B cell (primary cell): ENCODE data around the gene NFATC1. TPM values are rescaled to one million over a fixed set of nuclear protein-coding genes. Genes with fewer than 3 reads are reported as not detected.

ENCODE experiments used
- ATAC-seq: fragments of 200-7000 bp; cut with Tn5 transposase; one replicate; pipeline ENCODE4 v1.10.0; 2021; ENCODE audit warnings: low read depth, mild to moderate bottlenecking, moderate number of reproducible peaks, moderate library complexity
- CTCF ChIA-PET: fragments of 350-600 bp; sonication (Branson Sonifier 250); formaldehyde crosslinking; loops from one replicate; lab custom pipeline; 2021; ENCODE audit warnings: antibody characterized with exemption, inconsistent platforms; lab: Charles Lee
- POLR2A ChIA-PET: fragments of 350-600 bp; sonication (Branson Sonifier 250); formaldehyde crosslinking; loops from one replicate; lab custom pipeline; 2021; ENCODE audit warnings: antibody characterized with exemption; lab: Charles Lee
- DNase-seq: peaks from one replicate; pipeline ENCODE4 v3.0.0; 2013
- H2AFZ ChIP-seq: 2 replicates; pipeline ENCODE4 v1.6.1; 2012; ENCODE audit warnings: mild to moderate bottlenecking, low read depth, low read length; ENCODE audit not compliant: insufficient read depth, poor library complexity, severe bottlenecking
- H3K27ac ChIP-seq, 2 donors: 1 replicate in 1 of 2; 2 replicates in 1 of 2; pipeline ENCODE4 v1.5.1; 2012 to 2013; ENCODE audit warnings: low read length in 2 of 2, mild to moderate bottlenecking in 2 of 2, moderate library complexity in 1 of 2
- H3K27me3 ChIP-seq, 4 experiments: fragments of 200-600 bp in 1 of 4; sonication (generic) in 1 of 4; replicated peaks in 1 of 4; 1 replicate in 2 of 4; 2 replicates in 2 of 4; pipeline versions ENCODE4 v1.6.1 to v1.7.0; 2013 to 2016; ENCODE audit warnings: low read length in 3 of 4, mild to moderate bottlenecking in 2 of 4, mixed read lengths in 1 of 4, moderate library complexity in 1 of 4; ENCODE audit not compliant: insufficient read depth in 4 of 4, control insufficient read depth in 3 of 4; ENCODE audit errors: control extremely low read depth in 1 of 4
- H3K36me3 ChIP-seq, 2 experiments: replicated peaks in 1 of 2; 1 replicate in 1 of 2; 2 replicates in 1 of 2; pipeline versions ENCODE4 v1.6.1 to v1.7.1; 2013; ENCODE audit warnings: low read length in 1 of 2; ENCODE audit not compliant: insufficient read depth in 2 of 2, control insufficient read depth in 1 of 2; ENCODE audit errors: control extremely low read depth in 1 of 2, extremely low read depth in 1 of 2
- H3K4me1 ChIP-seq, 2 donors: fragments of 200-600 bp in 1 of 2; sonication (generic) in 1 of 2; 1 replicate in 1 of 2; 2 replicates in 1 of 2; pipeline versions ENCODE4 v1.5.1 to v1.6.1; 2013 to 2017; ENCODE audit warnings: low read length in 2 of 2; ENCODE audit not compliant: control insufficient read depth in 2 of 2, insufficient read depth in 2 of 2
- H3K4me2 ChIP-seq: replicated peaks from 2 replicates; pipeline ENCODE3; 2012; ENCODE audit warnings: mild to moderate bottlenecking, low read depth, low read length; ENCODE audit not compliant: poor library complexity, severe bottlenecking
- H3K4me3 ChIP-seq, 5 experiments: fragments of 200-600 bp in 1 of 5; sonication (generic) in 1 of 5; 1 replicate in 3 of 5; 2 replicates in 2 of 5; pipeline versions ENCODE4 v1.5.1 to v1.7.0; 2011 to 2016; ENCODE audit warnings: low read length in 4 of 5, mild to moderate bottlenecking in 4 of 5, low read depth in 2 of 5, control low read depth in 1 of 5, moderate library complexity in 1 of 5; ENCODE audit not compliant: insufficient read depth in 1 of 5; ENCODE audit errors: control extremely low read depth in 1 of 5, extremely low read depth in 1 of 5
- H3K79me2 ChIP-seq: fragments of 200-600 bp; sonication (generic); one replicate; pipeline ENCODE4 v1.6.0; 2016; ENCODE audit warnings: low read length; ENCODE audit not compliant: control insufficient read depth, insufficient read depth
- H3K9ac ChIP-seq: fragments of 200-600 bp; sonication (generic); 2 replicates; pipeline ENCODE4 v1.6.1; 2017; ENCODE audit warnings: mild to moderate bottlenecking, low read length, moderate library complexity
- H3K9me3 ChIP-seq, 3 donors: one replicate each; pipeline versions ENCODE4 v1.6.1 to v1.7.1; 2013; ENCODE audit warnings: low read length in 2 of 3; ENCODE audit not compliant: control insufficient read depth in 2 of 3, insufficient read depth in 1 of 3; ENCODE audit errors: control extremely low read depth in 1 of 3
- H4K20me1 ChIP-seq: 2 replicates; pipeline ENCODE4 v1.6.0; 2012; ENCODE audit warnings: mild to moderate bottlenecking, low read length; ENCODE audit not compliant: insufficient read depth, control insufficient read depth, poor library complexity, severe bottlenecking
- H3K27ac Mint-ChIP-seq: one replicate; pipeline ENCODE4 v1.8.0; 2021; ENCODE audit warnings: mixed read lengths
- H3K27me3 Mint-ChIP-seq: one replicate; pipeline ENCODE4 v1.8.0; 2021; ENCODE audit warnings: mixed read lengths
- H3K4me1 Mint-ChIP-seq: one replicate; pipeline ENCODE4 v1.8.0; 2021; ENCODE audit warnings: mixed read lengths
- H3K4me3 Mint-ChIP-seq: one replicate; pipeline ENCODE4 v1.8.0; 2021; ENCODE audit warnings: mixed read lengths
- H3K9me3 Mint-ChIP-seq: one replicate; pipeline ENCODE4 v1.8.0; 2022; ENCODE audit warnings: mixed read lengths; ENCODE audit not compliant: insufficient read depth
- EZH2 ChIP-seq: IDR thresholded peaks from 2 replicates; pipeline ENCODE4 v1.6.1; 2012; ENCODE audit warnings: borderline replicate concordance, low read depth, mild to moderate bottlenecking, moderate library complexity, low read length; ENCODE audit not compliant: insufficient read depth, poor library complexity, severe bottlenecking
- WGBS: methylation state at CpG from one replicate; pipeline ENCODE4 v1.1.5; 2013; ENCODE audit warnings: missing lambda C conversion rate; ENCODE audit not compliant: insufficient coverage; 5-methylcytosine and 5-hydroxymethylcytosine counted together
- intact Hi-C: fragments of 100-400 bp; cut with micrococcal nuclease; formaldehyde crosslinking; loops from one replicate; pipeline ENCODE4 v1.10.0; 2022
- polyA plus RNA-seq: library from polyadenylated mRNA; depleted of rRNA; stranded (reverse); fragments of >200 nt; gene quantifications from 2 replicates; pipeline ENCODE4 v1.2.3, GENCODE V29; 2012
- total RNA-seq, 2 donors: library from RNA; stranded (reverse); fragments of 120-200 nt in 1 of 2; gene quantifications; 1 replicate in 1 of 2; 2 replicates in 1 of 2; pipeline versions ENCODE4 v1.2.3 to v1.2.4, GENCODE V29; 2013 to 2022
- TF ChIP-seq, protein P1 (sequence below): fragments of 200-600 bp; IDR thresholded peaks from one replicate; pipeline ENCODE4 v1.8.0; 2022; ENCODE audit warnings: antibody characterized with exemption, mild to moderate bottlenecking

The NFATC1 gene
- total and polyA plus RNA-seq, 2 donors (not counting 1 experiment from before 2014, with no cell fraction given), result 32.2 to 108 TPM

DNA sequence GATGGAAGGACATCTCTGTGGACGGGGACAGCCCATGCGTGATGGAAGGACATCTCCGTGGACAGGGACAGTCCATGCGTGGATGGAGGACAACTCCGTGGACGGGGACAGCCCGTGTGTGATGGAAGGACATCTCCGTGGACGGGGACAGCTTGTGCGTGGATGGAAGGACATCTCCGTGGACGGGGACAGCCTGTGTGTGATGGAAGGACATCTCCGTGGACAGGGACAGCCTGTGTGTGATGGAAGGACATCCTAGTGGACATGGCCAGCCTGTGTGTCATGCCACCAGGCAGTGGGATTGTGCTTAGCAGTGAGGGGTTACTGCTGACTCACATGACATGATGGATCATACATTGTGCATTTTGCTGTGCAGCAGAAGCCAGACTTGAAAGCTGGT lies 30.0 kb upstream of the NFATC1 start:
- no peaks in the 10 kb centered on the region for H3K27me3 ChIP-seq
- no peak for TF ChIP-seq EZH2
- TF ChIP-seq, protein P1, sequence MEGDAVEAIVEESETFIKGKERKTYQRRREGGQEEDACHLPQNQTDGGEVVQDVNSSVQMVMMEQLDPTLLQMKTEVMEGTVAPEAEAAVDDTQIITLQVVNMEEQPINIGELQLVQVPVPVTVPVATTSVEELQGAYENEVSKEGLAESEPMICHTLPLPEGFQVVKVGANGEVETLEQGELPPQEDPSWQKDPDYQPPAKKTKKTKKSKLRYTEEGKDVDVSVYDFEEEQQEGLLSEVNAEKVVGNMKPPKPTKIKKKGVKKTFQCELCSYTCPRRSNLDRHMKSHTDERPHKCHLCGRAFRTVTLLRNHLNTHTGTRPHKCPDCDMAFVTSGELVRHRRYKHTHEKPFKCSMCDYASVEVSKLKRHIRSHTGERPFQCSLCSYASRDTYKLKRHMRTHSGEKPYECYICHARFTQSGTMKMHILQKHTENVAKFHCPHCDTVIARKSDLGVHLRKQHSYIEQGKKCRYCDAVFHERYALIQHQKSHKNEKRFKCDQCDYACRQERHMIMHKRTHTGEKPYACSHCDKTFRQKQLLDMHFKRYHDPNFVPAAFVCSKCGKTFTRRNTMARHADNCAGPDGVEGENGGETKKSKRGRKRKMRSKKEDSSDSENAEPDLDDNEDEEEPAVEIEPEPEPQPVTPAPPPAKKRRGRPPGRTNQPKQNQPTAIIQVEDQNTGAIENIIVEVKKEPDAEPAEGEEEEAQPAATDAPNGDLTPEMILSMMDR, result no peak
- ChIA-PET POLR2A (no interaction called here), CTCF (interaction anchor here (1.6 kb wide), 1 partner anchor 13 kb away, joined by 4 read pairs; no protein-coding TSS in a partner anchor)
- no peak overlapping the region for H2AFZ ChIP-seq
- peaks cover 0 to 27% of the 10 kb centered on the region in 2 experiments for H3K36me3 ChIP-seq
- no peak overlapping the region for H3K9ac ChIP-seq
- WGBS, result 96% methylated on average over 13 of the region's 13 CpGs
- H3K9me3 ChIP-seq, result no peaks in the 10 kb centered on the region
- ATAC-seq, result no peak
- Mint-ChIP-seq H3K9me3 (no peaks in the 10 kb centered on the region), H3K4me1 (peaks cover 10% of the 10 kb centered on the region), H3K27ac (no peak overlapping the region), H3K4me3 (no peak overlapping the region), H3K27me3 (no peaks in the 10 kb centered on the region)
- no peak for DNase-seq
- intact Hi-C loops, result no loop called here
- no peaks in the 10 kb centered on the region for H3K79me2 ChIP-seq
- no peak overlapping the region for H3K27ac ChIP-seq
- H3K4me2 ChIP-seq, result no peak overlapping the region
- H3K4me1 ChIP-seq, result peaks cover 7 to 10% of the 10 kb centered on the region in 2 donors
- H3K4me3 ChIP-seq, result no peak overlapping the region
- H4K20me1 ChIP-seq, result no peaks in the 10 kb centered on the region

DNA sequence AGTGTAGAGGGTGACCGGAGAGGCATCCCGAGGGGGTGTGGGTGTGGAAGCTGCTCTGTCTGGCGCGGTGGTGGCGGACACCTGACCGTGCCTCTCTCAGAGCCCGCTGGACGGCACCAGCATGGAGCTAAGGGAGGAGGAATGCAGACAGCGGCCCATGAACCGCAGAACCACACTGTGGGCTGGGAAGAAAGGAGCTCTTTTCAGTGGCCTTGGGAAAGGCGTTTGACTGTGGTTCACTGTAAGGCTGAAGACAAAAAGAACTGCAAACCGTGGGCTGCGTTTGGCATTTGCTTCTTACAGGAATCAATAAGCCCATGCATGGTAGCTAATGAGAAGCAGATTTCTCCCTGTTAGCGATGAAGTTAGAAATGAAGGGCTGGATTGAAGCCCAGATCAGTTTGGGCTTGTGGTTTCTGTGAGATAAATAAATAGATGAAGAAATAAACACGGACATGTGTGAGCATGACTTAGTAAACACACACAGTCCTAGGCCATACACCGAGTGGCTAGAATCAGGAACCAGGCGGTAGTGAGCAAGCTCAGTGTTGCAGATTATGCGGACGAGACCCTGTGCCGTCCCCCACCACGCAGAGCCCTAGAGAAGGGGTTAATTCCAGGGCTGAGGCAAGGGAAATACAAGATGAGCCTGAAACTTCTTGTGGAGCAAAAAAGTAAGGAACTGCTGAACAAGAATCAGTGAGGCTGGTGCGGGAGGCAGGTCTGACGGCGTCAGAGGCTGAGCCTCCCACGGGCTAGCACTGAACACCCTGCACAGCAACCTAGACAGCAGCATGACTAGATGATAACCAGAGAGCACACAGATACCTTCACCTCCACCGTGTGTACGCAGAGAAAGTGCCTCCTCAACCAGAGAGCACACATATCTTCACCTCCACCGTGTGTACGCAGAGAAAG lies 29.3 kb upstream of the NFATC1 start:
- DNase-seq (no peak), ATAC-seq (no peak)
- H3K9me3 ChIP-seq, result no peaks in the 10 kb centered on the region
- no peaks in the 10 kb centered on the region for H4K20me1 ChIP-seq
- peaks cover 7 to 10% of the 10 kb centered on the region in 2 donors for H3K4me1 ChIP-seq
- peaks cover 0 to 21% of the 10 kb centered on the region in 2 experiments for H3K36me3 ChIP-seq
- H3K4me3 ChIP-seq, result no peak overlapping the region
- no peaks in the 10 kb centered on the region for H3K79me2 ChIP-seq
- intact Hi-C loops, result no loop called here
- H3K27ac ChIP-seq, result no peak overlapping the region
- Mint-ChIP-seq H3K27ac (no peak overlapping the region), H3K27me3 (no peaks in the 10 kb centered on the region), H3K4me3 (no peak overlapping the region), H3K9me3 (no peaks in the 10 kb centered on the region), H3K4me1 (peaks cover 11% of the 10 kb centered on the region)
- H2AFZ ChIP-seq, result no peak overlapping the region
- ChIA-PET CTCF (interaction anchor here (1.6 kb wide), 1 partner anchor 13 kb away, joined by 4 read pairs; no protein-coding TSS in a partner anchor), POLR2A (no interaction called here)
- 99% methylated on average over 25 of the region's 29 CpGs for WGBS
- no peak overlapping the region for H3K4me2 ChIP-seq
- no peaks in the 10 kb centered on the region for H3K27me3 ChIP-seq
- TF ChIP-seq EZH2, result no peak
- TF ChIP-seq, protein P1, result no peak
- no peak overlapping the region for H3K9ac ChIP-seq
